PC-3 (cell line): ENCODE results near the gene WDR45.

ENCODE experiments used
- EZH2 ChIP-seq: fragments of 300-600 bp; sonication (generic); IDR thresholded peaks from one replicate; pipeline ENCODE4 v1.6.1; 2017; ENCODE audit warnings: antibody characterized with exemption, mild to moderate bottlenecking, low read length; ENCODE audit not compliant: unreplicated experiment
- EZH2phosphoT487 ChIP-seq: fragments of 300-600 bp; sonication (generic); IDR thresholded peaks from 2 replicates; pipeline ENCODE4 v1.6.1; 2018; ENCODE audit warnings: mild to moderate bottlenecking, antibody characterized with exemption, low read length, borderline replicate concordance
- TF ChIP-seq, protein P1 (sequence below): fragments of 300-600 bp; sonication (generic); conservative IDR thresholded peaks from 2 replicates; pipeline ENCODE4 v1.5.1; 2017; ENCODE audit warnings: antibody characterized with exemption, low read depth, mild to moderate bottlenecking, low read length

DNA sequence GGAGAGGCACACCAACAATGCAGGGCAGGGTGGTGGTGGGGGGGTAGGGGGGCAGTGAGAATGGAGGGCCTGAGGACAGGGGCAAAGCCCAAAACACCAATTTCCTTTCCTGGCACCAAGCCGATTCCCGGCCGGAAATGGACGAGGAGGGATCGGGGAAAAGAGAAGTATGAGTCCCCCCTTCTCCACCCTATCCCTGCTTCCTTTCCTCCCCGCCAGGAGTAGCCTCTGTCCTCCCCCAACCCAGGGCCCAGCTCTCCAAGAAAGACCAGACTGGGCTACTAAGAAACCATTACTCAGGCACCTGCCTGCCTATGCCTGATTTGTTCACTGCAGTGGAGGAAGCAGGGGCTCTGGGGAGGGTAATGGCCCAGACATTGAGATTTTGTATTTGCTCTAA, 20.5 kb downstream of the WDR45 start:
- TF ChIP-seq, protein P1, sequence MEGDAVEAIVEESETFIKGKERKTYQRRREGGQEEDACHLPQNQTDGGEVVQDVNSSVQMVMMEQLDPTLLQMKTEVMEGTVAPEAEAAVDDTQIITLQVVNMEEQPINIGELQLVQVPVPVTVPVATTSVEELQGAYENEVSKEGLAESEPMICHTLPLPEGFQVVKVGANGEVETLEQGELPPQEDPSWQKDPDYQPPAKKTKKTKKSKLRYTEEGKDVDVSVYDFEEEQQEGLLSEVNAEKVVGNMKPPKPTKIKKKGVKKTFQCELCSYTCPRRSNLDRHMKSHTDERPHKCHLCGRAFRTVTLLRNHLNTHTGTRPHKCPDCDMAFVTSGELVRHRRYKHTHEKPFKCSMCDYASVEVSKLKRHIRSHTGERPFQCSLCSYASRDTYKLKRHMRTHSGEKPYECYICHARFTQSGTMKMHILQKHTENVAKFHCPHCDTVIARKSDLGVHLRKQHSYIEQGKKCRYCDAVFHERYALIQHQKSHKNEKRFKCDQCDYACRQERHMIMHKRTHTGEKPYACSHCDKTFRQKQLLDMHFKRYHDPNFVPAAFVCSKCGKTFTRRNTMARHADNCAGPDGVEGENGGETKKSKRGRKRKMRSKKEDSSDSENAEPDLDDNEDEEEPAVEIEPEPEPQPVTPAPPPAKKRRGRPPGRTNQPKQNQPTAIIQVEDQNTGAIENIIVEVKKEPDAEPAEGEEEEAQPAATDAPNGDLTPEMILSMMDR = no peak
- TF ChIP-seq EZH2 (no peak), EZH2phosphoT487 (no peak)
